ENCODE data around the gene ARL4D.
"Not testable (repeated sequence)": the region's sequence is repeated elsewhere in the genome, so short reads cannot be mapped to it uniquely, and the experiment has no call there.

DNA sequence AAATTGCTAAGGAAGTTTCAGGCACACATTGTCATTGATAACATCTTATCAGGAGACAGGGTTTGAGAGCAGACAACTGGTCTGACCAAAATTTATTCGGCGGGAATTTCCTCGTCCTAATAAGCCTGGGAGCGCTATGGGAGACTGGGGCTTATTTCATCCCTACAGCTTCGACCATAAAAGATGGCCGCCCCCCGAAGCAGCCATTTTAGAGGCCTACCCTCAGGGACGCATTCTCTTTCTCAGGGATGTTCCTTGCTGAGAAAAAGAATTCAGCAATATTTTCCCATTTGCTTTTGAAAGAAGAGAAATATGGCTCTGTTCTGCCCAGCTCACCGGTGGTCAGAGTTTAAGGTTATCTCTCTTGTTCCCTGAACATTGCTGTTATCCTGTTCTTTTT lies 32.9 kb upstream of the ARL4D start:
- not testable (repeated sequence) for TF ChIP-seq ZNF473 (tag by site-specific recombination; IDR thresholded peaks at IDR 0.05); CTCF (tag by site-specific recombination; IDR thresholded peaks at IDR 0.05); ZNF24 (tag by site-specific recombination; IDR thresholded peaks at IDR 0.05); ZNF664 (tag by site-specific recombination; IDR thresholded peaks at IDR 0.05); ZBTB20 (tag by site-specific recombination; IDR thresholded peaks at IDR 0.05); TCF7L2 (IDR thresholded peaks at IDR 0.05; ENCODE audit: borderline replicate concordance, low read depth, low read length); ZBTB1 (tag by site-specific recombination; IDR thresholded peaks at IDR 0.05)

Measured in HEK293 (cell line).